ENCODE data around the gene IL19.
"Not testable (repeated sequence)": the region's sequence is repeated elsewhere in the genome, so short reads cannot be mapped to it uniquely, and the experiment has no call there.

IL19 gene

DNA sequence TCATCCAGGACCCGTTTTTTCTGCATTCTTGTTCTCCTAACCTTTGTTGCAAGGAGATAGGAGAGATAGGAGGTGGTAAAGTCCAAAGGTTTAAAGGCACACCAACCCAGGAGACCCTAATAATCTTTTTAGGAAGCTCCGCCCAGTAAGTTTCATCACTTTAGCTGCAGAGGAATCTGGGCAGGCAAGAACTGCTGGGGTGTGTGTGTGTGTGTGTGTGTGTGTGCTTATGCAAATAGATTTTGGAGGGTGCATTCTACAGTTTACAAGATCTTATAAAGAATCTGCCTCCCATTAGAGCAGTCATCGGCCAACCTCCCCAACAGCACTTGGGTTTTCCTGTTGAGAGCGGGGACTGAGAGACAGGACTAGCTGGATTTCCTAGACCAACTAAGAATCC lies 5.7 kb downstream of the IL19 start:
- no peak for DNase-seq (ENCODE audit: low read depth)

DNA sequence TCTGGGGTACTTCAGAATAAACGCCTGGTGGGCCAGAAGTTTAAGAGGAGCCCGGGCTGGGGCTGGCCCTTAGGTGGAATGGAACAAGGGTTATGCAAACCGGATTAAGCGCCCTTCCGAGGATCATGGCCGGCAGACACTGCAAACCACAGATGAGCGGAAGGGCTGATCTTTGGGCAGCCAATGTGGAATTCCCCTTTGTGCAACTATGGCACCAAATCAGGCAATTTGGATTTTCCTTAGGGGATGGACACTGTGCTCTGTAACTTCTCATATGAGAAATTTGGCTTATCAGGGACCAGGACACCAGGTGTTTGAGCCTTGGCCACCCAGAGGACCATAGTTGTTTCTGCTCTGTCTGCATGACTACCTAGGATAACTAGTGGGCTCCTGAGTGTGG lies 7.5 kb downstream of the IL19 start:
- DNase-seq (ENCODE audit: low read depth) = no peak

DNA sequence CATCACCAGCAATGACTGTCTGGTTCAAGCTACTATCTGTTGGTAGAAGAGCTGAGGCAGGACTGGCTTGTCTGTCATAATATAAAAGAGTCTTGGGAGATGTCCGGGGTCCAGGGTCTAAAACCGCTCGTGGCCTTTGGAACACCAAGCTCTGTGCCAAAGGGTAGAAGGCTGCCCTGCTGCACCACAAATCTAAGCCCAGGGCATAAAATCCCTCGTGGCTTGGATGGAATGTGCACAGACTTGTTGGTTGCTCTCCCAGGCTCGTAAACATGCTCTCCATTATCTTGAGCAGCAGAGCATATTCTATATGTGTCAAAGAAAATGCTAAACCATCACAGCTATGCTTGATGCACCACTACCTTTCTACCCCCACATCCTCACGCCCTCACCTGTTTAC lies 8.3 kb downstream of the IL19 start:
- DNase-seq (ENCODE audit: low read depth) = not testable (repeated sequence)

DNA sequence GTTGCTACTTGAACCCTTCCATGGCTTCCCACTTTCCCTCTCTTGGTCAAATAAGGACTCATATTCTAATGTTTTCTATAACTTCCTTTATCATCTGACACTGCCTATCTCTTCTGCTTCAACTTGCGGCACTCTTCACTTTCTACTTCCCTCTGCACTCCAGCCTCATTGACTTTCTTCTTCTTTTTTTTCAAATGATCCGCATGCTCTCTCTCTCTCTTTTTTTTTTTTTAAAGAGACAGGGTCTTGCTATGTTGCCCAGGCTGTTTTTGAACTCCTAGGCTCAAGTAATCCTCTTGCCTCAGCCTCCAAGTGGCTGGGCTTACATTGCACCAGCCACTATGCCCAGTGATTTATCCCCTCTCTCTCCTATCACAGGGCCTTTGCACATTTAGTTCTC lies 9.1 kb downstream of the IL19 start:
- DNase-seq (ENCODE audit: low read depth) = no peak

DNA sequence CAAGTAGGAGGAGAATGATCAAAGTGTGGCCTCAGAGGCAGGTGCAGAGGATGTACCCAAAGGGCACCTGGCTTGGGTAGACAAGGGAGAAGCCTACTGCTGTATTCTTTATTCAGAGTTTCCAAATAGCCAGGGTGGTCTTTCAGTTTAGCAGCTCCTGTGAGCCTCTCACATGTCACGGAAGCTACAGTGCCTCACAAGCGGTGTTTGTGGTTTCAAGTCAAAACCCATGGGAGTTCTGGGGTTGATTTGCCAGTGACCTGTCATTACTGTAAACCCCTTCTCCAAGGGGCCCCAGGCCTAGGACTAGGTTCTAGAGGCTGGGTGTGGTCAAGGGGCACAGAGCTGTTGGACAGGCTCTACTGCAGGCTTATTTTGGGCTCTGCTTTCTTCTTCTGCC lies 11.9 kb downstream of the IL19 start:
- DNase-seq (ENCODE audit: low read depth) = no peak

DNA sequence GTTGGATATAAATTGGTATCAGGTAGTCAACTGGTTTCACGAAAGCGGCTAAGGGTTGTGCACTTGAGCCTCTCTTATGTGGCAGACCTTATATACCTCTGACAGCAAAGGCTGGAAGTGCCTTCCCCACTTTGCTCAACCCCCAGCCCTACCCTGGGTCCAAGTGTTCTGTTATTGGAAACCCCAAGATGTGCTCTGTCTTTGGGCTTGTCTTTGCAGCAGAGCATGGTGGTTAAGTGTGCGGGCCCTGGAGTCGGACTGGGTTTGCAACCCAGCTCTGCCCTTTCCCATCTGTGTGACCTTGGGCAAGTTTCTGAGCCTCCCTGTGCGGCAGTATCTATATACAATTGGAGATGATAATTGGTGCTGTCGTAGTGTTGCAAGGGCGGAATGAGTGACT lies 12.9 kb downstream of the IL19 start:
- DNase-seq (ENCODE audit: low read depth) = no peak

DNA sequence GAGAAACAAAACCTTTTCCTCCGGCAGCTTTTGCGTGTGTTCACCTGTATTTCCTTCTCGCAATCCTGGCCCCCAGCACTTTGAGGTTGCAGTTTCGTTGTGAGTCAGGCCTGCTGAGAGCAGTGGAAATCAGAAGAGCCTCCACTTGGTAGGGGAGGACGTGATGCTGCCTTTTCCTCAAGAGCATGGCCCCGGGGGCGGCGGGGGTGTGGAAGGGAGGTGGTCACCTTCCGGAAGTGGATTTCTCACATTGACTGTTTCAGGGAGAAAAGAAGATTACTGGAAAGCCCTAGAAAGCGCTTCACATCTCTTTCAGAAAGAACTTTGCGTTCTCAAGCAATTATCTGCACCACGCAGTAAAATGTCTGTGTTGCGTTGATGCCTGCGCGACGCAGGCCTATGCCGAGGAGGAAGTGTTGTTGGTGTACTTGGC lies 13.9 kb downstream of the IL19 start:
- DNase-seq (ENCODE audit: low read depth) = peak; percentile 61

DNA sequence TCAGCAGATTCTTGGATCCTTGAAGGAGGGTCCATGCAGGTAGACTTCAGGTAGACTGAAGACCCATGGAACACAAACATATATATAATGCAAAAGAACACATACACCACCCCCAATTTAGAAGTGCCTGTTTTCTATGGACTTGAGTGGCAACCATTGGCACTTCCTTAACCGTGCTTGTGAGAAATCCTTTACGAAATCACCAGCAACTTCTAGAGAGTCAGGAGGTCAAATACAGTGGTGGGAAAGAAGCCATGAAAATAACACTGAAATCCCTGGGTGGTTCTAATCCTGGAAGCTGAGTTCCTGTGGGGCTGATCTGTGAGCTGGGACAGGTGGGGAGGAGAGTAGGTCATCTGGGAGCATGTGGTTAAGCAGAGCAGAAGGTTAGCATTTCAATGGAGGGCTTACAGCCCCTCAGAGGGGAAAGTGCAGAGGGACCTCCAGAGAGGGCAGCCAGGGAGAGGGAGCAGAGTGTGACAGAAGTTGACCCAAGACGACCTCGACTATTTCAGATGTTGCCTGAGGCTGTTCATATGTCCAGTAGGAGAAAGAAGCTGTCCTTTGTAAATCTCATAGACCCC lies 14.7 kb downstream of the IL19 start:
- no peak for DNase-seq (ENCODE audit: low read depth)

DNA sequence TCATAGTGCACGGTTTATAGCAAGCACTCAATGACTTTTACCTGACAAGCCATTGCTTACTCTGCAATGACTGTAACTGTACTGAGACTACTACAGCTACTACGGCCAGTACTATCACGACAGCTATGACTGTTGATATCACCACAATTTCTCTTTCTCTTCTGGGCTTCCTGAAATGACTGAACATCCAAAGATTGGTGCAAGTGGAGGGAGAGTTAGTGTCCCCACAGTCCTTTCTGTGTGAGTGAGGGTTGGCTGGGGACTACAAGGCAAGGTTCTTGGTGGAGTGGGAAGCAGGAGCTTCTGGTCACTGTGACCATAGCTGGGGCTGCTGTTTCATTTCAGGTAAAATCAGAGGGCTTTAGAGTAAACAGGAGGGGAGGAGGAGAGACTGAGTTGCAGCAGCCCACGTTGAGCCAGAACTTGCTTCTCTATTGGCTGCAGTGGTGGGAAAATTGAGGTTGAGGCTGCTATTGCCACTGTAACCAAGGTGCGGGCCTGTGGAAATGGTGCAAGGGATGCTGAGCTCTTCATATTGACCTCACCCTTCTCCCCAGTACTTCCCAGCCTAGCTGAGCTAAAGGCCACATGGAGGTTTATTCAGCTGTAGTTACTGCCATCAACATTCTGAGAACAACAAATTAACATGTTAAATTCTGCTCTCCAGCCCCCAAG lies 15.8 kb downstream of the IL19 start:
- DNase-seq (ENCODE audit: low read depth) = no peak

DNA sequence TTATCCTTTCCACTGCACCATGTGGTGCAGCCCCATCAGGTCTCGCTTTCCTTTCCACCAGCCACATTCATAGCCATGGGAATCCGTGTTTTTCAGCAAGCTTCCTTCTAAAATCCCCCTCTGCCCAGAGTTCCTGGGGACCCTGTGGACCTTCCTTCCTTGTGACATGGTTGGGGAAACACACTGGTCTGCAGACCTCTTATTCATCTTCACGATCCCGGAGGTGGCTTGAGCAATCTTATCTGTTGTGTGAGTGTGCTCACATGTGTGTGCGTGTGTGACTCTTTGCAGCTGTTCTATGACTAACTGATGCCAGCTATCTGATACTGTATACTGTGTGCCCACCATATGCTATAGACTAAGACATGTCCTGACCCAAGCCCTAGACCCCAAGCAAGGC lies 17.3 kb downstream of the IL19 start:
- no peak for DNase-seq (ENCODE audit: low read depth)

DNA sequence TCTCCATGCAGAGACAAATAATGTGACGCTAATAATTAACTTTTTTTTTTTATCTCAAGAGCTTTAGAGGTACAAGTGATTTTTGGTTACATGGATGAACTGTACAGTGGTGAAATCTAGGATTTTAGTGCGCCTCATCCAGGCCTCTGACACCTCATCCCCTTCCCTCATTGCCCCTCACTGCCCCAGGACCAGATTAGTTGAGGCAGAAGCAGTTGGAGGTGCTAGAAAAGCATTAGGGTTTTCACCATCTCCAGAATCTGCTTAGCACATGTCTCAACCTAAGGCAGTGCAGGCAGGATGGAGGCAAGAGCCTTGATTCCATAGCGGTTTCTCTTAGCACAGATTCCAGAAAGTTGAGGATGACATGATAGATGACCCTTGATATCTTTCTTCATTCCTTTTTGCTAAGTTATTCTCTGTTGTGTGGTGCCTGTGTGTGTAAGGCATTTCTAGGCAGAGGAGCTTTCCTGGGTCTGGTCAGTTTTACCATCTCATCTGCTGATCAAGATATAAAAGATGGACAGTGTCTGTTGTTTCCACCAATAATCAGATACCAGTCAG lies 18.0 kb downstream of the IL19 start:
- DNase-seq (ENCODE audit: low read depth) = no peak

DNA sequence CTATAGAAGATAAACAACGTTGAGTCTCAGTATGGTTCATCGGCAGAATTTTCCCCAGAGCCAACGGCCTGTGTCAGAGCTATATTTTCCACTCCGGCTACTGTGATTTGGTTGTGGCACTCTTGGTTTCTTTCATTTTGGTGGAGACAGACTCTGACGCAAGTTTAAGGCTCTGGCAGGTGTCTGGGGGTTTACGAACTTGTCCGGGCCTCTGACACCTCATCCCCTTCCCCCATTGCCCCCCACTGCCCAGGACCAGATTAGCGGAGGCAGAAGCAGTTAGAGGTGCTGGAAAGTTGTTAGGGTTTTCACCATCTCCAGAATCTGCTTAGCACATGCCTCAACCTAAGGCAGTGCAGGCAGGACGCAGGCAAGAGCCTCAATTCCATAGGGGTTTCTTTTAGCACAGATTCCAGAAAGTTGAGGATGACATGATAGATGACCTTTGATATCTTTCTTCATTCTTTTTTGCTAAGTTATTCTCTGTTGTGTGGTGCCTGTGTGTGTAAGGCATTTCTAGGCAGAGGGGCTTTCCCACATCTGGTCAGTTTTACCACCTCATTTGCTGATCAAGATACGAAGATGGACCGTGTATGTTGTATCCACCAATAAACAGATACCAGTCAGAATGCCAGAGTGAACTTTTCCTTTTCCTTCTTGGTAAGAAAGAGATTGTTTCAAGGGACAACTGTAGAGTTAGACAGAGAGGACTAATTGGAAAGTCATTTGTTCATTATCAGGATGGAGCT lies 20.1 kb downstream of the IL19 start:
- no peak for DNase-seq (ENCODE audit: low read depth)

DNA sequence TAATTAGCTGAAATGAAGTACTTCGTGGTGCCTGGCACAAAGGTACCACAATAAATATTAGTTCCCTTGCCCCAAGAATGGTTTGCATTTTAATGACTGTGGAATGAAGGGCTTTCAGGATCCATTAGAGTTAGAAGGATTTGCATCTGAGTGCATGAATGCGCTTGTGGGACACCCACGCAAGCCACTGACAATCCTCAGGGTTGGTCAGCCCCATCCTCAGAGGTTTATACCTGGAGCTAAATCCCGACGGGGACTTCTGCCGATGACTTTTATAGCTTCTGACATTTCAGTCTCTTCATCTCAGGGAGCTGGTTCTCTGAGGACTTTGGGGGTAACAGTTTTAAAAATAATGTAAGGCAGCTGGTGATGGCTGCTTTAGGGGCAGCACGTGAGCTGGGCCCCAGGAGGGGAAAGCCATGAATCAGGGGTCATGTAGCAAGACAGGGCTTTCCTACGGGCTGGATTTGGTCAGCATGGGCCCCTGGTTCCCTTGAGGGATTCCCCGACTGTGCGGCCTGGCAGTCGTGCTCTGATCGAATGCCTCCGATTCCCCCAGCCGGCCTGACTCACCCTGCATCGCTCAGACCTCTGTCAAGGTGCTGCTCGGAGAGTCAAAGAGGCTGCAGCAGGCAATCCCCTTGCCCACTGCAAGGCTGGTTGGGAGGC lies 22.5 kb downstream of the IL19 start:
- no peak for DNase-seq (ENCODE audit: low read depth)

DNA sequence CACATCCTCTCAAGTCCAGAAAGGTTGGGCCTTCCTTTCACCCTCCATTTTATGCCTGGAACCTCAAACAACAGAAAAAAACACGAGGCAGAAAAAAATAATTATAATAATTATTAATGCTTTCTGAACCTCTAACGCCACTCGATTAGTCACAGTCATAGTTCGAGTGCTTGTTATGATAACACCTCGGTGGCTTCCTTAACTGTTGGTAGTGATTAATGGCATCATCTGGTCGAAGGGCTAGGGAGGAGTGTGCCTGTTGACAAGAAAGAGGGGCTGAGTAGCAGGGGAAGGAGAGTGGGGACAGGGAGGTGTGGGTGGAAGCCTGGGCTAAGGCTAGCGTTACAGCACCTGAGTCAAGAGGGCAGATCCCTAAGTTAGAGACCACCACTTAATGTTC lies 23.0 kb downstream of the IL19 start:
- no peak for DNase-seq (ENCODE audit: low read depth)

DNA sequence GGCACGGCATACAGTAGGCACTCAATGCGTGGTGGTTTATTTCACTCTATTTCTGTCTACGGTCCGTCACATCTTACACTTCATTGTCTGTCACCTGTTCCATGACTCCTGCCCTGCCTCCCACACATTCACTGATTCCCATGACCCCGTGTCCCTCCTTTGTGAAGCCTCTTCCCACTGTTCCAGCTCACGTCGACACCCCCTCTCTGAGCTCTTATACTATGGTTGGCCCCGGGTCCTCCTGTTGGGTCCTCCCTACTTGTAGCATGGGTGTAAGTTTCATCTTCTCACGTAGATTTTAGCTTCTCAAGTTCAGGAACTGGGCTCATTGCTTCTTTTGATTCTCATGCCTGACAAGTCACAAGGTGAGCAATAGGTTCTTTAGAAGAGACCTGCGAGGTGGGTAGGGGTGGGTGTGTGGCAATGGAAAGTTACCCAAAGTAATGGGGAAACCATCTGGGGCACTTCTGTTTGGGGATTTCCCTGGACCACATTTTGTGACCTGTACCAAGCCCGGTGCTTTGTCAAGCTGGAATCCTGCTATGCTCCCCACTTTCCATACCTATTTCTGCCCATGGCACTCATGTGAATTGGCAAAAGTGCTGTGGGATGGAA lies 23.8 kb downstream of the IL19 start:
- no peak for DNase-seq (ENCODE audit: low read depth)

DNA sequence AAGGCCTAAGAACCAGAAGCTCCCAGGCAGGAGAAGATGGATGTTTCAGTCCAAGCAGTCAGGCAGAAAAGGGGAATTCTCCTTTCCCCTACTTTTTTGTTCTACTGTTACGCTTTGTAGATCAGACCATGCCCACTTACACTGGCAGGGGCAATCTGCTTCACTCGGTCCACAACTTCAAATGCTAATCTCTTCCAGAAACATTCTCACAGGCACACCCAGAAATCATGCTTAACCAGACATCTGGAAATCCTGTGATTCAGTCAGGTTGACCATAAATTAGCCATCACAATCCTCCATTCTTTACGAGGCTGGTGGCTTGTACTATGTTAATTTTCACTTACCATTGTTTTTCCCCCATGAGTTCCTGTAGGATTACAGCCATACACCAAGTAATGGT lies 25.5 kb downstream of the IL19 start:
- DNase-seq (ENCODE audit: low read depth) = no peak

DNA sequence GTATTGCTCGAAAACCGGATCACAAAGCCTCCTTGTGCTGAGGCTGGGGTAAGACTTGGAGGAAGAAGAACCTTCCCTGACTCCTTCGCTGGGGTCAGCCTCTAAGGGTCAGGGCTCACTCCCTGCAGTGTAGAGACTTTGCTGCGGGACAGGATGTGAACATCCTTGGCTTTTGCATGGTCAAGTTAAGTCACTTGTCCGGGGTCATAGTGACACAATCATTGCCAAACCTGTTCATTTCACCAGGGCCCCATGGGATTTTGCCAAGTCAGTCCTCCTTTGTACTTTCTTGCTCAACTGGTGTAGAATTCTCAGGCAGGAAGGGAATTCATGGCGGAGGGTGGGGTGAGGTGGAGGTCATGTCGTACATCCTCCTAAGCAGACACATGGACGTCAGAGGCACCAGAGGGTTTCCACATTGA lies 26.4 kb downstream of the IL19 start:
- DNase-seq (ENCODE audit: low read depth) = no peak

DNA sequence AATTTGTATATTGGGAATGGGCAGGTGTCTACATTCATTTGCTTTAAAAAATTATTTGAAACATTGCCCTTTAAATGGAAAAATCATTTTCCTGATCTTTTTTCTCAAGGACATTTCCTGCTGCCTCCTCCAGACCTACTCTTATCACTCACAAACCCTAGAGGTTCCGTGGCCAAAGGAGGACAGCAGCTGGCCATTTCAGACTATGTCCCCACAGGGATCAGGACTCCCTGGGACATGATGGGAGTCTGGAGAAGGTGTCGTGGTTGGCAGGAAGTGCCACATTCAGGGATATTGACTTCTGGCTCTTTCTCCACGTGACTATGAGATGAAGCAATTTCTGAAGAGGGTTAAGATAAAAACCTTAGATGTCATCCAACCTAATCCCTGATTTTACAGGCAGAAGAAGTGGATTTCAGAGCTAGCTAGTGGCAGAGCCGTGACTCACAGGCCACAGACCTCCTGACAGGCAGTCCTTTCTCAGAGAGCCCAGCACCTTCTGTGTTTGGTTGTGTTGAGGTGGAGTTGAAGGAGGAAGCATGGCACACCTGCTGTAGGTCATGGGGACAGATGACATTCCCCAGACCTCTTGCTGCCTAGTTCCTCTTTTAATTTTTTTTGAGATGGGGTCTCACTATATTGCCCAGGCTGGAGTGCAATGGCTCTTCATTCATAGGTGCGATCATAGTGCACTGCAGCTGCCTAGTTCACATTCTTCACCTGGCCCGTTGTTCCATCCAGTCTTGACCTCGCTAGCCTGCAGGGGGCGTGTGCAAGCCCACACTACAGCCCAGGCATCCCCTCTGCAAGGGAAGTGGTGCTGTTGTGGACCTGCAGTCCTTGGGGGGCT lies 27.2 kb downstream of the IL19 start:
- DNase-seq (ENCODE audit: low read depth) = peak; percentile 18

DNA sequence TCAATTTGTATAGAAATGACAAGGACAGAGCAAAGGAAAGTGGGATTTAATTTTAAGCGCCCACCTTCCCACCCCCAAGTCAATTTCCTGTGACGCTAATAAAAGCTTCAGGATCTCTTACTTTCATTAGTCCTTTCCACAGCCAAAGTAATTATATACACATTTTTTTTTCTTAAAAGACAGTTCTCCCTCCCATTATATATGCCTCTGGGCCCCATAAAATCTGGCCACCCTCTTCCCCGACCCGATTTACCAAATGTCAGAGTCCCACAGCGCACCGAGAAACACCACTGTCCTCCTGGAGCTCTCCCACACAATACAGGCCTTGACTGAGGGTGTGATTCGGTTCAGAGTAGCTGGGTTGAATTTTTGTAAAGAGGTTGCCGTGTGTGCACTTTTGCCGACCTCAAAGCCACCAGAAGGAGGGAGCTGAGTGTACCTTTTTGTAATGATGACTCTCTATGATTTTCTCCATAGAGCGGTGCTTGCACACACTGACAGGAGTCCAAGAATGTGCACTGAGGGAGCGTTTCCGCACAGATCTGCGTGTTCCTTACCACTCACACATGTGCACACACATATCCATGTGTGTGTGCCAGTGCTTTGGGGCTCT lies 27.9 kb downstream of the IL19 start:
- no peak for DNase-seq (ENCODE audit: low read depth)

DNA sequence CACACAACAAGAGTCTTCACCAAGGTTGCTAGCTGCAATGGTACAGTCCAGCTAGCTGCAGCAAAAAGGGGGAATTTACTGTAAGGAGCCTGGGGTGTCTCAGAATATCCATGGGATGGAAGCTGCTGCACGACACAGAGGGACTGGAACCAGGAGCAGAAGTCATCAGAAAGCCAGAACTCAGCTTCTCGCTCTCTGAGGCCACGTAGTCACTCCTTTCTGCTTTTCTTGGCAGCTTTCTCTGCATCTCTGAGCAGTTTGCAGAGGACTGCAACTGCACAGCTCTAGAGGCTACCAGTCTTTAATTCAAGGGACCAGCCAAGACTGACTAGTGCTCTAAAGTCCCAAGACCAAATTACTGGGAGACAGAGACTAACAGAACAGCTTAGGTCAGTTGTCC lies 28.7 kb downstream of the IL19 start:
- no peak for DNase-seq (ENCODE audit: low read depth)

DNA sequence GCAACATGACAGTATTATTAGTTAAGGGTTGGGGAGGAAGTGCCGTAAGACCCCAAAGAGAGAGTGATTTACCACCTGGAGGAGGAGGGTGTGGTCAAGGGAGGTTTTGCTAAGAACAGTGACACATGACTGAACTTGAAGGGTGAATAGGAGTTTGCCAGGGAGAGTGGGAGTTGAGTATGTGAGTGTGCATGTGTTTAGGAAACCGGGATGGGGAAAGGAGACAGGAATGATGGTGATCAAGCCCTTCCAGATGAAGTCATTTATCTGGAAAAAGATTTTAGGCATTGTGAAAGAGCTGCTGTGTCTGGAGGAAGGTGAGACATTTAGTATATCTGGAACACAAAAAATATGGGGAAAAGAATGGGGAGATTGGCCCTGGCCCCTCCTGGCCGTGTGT lies 29.8 kb downstream of the IL19 start:
- DNase-seq (ENCODE audit: low read depth) = no peak
